Measurements from ENCODE around the gene EHMT2. TPM values are rescaled to one million over a fixed set of nuclear protein-coding genes. Genes with fewer than 3 reads are reported as not detected.
A peak's percentile ranks its signal among the peaks of the same experiment; 100 is the strongest.
"Not testable (repeated sequence)": the region's sequence is repeated elsewhere in the genome, so short reads cannot be mapped to it uniquely, and the experiment has no call there.

The EHMT2 gene
- total RNA-seq, 1 experiment from 2014 or later = 68.3 TPM

DNA sequence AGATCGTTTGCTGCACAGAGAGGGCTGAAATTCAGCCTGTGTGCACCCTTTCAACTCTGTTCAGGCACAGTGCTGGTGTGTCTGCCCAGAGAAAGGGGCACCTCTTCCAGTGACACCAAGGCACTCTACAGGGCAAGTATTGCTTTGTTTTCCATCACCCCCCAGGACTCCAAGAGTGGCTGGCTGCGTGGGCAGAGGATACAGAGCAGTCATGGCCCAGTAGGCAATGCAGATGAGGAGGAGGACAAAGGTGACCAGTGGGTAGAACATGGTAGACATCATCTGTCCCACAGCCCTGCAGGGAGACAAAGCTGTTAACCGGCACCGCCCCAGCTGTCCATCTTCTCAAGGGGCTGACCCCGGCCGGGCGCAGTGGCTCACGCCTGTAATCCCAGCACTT is 28.2 kb downstream of the EHMT2 start:
- BruUV-seq (replicated peaks) = no TSS peak
- no peak overlapping the region for H3K4me3 ChIP-seq
- POLR2A ChIA-PET (ENCODE audit: unreplicated experiment) = no interaction called here
- no peaks in the 10 kb centered on the region for H4K20me1 ChIP-seq (ENCODE audit: insufficient read depth)
- no peak overlapping the region for H3K27ac ChIP-seq
- no peaks in the 10 kb centered on the region for H3K79me2 ChIP-seq (ENCODE audit: low read depth)
- CTCF ChIA-PET = no interaction called here
- no peaks in the 10 kb centered on the region for H3K9me2 ChIP-seq (ENCODE audit: insufficient read depth)
- no peaks in the 10 kb centered on the region for H3K9me3 ChIP-seq (ENCODE audit: insufficient read depth, low read depth)
- intact Hi-C loops (cut with micrococcal nuclease; ENCODE audit: unreplicated experiment) = no loop called here
- no peaks in the 10 kb centered on the region for H3K36me3 ChIP-seq (ENCODE audit: low read depth)
- no peak for DNase-seq
- H2AFZ ChIP-seq = no peak overlapping the region
- no peak for TF ChIP-seq EZH2 (IDR thresholded peaks at IDR 0.05; ENCODE audit: low read depth)
- TF ChIP-seq, protein P1, sequence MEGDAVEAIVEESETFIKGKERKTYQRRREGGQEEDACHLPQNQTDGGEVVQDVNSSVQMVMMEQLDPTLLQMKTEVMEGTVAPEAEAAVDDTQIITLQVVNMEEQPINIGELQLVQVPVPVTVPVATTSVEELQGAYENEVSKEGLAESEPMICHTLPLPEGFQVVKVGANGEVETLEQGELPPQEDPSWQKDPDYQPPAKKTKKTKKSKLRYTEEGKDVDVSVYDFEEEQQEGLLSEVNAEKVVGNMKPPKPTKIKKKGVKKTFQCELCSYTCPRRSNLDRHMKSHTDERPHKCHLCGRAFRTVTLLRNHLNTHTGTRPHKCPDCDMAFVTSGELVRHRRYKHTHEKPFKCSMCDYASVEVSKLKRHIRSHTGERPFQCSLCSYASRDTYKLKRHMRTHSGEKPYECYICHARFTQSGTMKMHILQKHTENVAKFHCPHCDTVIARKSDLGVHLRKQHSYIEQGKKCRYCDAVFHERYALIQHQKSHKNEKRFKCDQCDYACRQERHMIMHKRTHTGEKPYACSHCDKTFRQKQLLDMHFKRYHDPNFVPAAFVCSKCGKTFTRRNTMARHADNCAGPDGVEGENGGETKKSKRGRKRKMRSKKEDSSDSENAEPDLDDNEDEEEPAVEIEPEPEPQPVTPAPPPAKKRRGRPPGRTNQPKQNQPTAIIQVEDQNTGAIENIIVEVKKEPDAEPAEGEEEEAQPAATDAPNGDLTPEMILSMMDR (conservative IDR thresholded peaks at IDR 0.05) = no peak
- peaks cover 13% of the 10 kb centered on the region for H3F3A ChIP-seq (ENCODE audit: insufficient read depth, low read depth)
- H3K4me1 ChIP-seq (replicated peaks; ENCODE audit: insufficient read depth) = peaks cover 24% of the 10 kb centered on the region
- H3K27me3 ChIP-seq (ENCODE audit: insufficient read depth, low read depth) = no peaks in the 10 kb centered on the region
- no peak overlapping the region for H3K4me2 ChIP-seq

DNA sequence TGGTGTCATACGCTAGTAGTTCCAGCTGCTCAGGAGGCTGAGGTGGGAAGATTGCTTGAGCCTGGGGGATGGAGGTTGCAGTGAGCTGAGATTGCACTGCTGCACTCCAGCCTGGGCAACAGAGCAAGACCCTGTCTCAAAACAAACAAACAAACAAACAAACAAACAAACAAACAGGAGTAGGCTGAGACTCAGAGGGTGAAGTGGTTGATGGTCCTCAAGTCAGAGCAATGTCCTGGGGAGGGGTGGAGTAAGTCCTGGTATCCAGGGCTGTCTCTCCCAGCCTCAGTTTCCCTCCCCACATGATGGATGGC is 28.9 kb downstream of the EHMT2 start:
- Histone ChIP-seq H3K4me1 (replicated peaks; ENCODE audit: insufficient read depth) (peaks cover 20% of the 10 kb centered on the region), H3F3A (ENCODE audit: insufficient read depth, low read depth) (peaks cover 16% of the 10 kb centered on the region)
- DNase-seq; H3K4me3 ChIP-seq; BruUV-seq (replicated peaks); H3K79me2 ChIP-seq (ENCODE audit: low read depth); H3K27ac ChIP-seq; H3K9me2 ChIP-seq (ENCODE audit: insufficient read depth); H3K4me2 ChIP-seq; intact Hi-C loops (cut with micrococcal nuclease; ENCODE audit: unreplicated experiment); H4K20me1 ChIP-seq (ENCODE audit: insufficient read depth); H3K36me3 ChIP-seq (ENCODE audit: low read depth); H2AFZ ChIP-seq; H3K9me3 ChIP-seq (ENCODE audit: insufficient read depth, low read depth); H3K27me3 ChIP-seq (ENCODE audit: insufficient read depth, low read depth): not testable (repeated sequence)
- POLR2A ChIA-PET (ENCODE audit: unreplicated experiment) = interaction anchor here (0.6 kb wide), 1 partner anchor 17 kb away, joined by 4 read pairs; no protein-coding TSS in a partner anchor
- CTCF ChIA-PET = interaction anchor here (0.6 to 1.1 kb wide), 2 partner anchors 30 to 94 kb away, joined by 3 read pairs; no protein-coding TSS in a partner anchor

DNA sequence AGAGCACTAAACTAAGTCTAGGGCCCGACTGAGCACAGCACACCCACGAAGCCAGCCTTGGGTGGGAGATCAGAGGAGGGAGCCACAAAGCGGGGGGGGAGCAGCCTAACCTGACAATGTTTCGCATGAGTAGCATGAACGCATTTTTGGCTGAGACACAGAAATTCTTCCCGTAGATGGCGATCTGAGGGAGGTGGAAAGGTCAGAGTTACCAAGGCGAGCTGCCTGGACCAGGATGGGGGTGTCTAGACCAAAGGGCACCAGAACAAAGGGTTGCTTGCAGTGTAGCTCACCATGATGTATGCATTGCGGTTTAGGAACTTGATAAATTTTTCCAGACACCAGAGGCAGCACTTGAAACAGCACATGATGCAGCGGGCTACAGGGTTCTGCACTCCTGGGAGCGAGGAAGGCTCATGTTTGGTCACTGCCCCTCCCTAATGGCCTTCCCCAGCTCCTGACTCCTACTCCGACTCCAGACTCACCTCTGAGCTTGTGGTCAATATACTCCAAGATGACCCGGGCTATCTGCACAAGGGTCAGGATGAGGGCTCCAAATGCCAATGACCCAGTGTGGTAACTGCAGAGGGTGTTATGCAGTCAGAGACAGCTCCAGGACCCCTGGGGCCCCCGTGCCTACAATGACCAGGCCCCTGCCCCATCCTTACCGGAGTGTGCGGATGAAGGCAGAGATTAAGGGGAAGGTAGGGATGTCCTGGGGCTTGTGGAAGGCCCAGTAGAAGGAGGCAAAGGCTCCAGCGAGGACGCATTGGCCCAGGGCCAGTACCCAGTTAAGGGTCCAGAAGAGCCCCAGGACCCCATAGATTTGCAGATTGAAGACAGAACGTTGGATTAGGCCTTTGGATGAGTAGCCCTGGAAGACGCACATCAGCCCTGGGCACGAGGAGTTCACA is 32.0 kb downstream of the EHMT2 start:
- no peak for DNase-seq
- Histone ChIP-seq H3K36me3 (ENCODE audit: low read depth) (no peaks in the 10 kb centered on the region), H3K27me3 (ENCODE audit: insufficient read depth, low read depth) (no peaks in the 10 kb centered on the region), H3K27ac (no peak overlapping the region), H3K4me3 (no peak overlapping the region), H3K79me2 (ENCODE audit: low read depth) (no peaks in the 10 kb centered on the region), H3K4me2 (peak overlapping the region; percentile 17), H2AFZ (no peak overlapping the region), H3F3A (ENCODE audit: insufficient read depth, low read depth) (peaks cover 22% of the 10 kb centered on the region), H3K9me2 (ENCODE audit: insufficient read depth) (no peaks in the 10 kb centered on the region), H3K4me1 (replicated peaks; ENCODE audit: insufficient read depth) (peaks cover 23% of the 10 kb centered on the region), H3K9me3 (ENCODE audit: insufficient read depth, low read depth) (no peaks in the 10 kb centered on the region), H4K20me1 (ENCODE audit: insufficient read depth) (no peaks in the 10 kb centered on the region)
- ChIA-PET CTCF (no interaction called here), POLR2A (ENCODE audit: unreplicated experiment) (interaction anchor here (0.6 to 0.7 kb wide), 2 partner anchors 218 to 229 kb away, joined by 4 read pairs; no protein-coding TSS in a partner anchor)
- TF ChIP-seq, protein P1 (conservative IDR thresholded peaks at IDR 0.05) = no peak
- no peak for TF ChIP-seq EZH2 (IDR thresholded peaks at IDR 0.05; ENCODE audit: low read depth)
- intact Hi-C loops (cut with micrococcal nuclease; ENCODE audit: unreplicated experiment) = no loop called here
- no TSS peak for BruUV-seq (replicated peaks)
